ENCODE data around the gene IRF2. TPM values are rescaled to one million over a fixed set of nuclear protein-coding genes. Genes with fewer than 3 reads are reported as not detected.
A peak's percentile ranks its signal among the peaks of the same experiment; 100 is the strongest.

IRF2 gene
- polyA plus RNA-seq, 4 donors, result 24.7 to 36.0 (median 33.4) TPM

DNA sequence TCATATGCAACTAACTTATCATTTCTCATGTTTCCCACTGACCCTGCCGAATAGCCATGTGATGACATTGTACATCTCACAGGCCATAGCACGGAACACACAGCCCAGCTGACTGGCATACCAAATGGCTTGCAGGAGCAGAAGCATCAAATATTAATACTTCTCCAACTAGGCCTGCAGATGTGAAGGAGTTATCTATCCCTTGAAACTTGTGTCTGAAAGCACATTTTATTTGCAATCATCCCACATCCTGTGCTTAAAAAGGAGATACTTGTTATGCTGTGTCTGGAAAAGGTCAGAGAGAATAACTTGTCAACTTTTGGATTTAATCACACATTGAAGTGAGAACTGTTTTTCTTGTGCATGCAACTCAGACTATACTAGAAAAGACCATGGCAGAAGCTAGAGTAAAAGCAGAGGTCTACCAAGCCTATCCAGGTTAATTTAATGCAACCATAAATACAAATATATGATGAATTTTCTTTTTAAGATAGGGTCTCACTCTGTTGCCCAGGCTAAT, 100.4 kb downstream of the IRF2 start:
- no peak for DNase-seq (ENCODE audit: low read depth in 4 of 4, low spot score in 3 of 4)

DNA sequence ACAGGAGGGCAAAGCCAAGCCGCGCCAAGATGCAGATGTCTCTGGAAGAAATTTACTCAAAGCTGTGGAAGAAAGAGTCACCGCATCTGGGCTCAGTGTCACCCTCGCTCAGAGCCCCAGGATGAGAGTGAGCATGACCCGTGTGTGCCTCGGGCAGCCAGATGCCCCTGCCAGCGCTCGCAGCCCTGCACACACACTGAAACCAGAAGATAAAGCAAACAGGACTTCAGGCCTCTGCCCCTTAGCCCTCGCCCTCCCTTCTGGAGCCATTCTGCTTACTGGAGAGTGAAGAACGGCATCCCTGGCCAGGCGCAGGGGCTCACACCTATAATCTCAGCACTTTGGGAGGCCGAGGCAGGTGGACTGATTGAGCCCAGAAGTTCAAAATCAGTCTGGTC, 103.0 kb downstream of the IRF2 start:
- DNase-seq (ENCODE audit: low read depth in 4 of 4, low spot score in 3 of 4), result no peak

DNA sequence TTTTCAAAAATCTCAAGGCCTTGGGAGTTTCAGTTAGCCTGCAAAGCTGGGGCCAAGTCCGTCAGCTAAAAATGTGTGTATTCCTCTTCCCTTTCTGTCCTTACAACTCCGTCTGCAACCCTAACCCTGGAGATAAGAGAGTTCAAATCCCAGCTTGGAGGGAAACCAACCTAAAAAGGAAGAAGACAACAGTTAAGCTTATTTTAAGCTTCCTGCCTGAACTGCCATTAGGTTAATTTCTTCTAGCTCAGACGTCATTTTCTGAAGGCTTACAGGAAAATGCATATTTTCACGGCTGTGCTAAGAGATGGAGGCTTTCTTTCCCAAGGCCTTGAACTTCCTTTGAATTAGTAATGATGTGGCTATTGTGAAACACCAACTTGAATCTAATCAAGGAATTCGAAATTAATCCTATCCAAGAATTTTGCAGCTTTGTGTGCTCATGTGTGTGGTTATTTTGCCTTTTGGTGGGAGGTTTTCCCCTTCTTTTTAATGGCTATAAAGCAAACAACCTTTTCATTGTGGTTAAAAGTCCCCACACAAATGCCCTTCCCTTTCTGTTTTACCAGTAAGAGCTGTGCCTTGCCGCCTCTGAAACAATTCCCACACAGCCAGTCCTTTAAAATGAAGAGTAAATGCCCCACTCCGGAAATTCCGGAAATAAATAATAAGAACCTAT, 103.5 kb downstream of the IRF2 start:
- no peak for DNase-seq (ENCODE audit: low read depth in 4 of 4, low spot score in 3 of 4)

DNA sequence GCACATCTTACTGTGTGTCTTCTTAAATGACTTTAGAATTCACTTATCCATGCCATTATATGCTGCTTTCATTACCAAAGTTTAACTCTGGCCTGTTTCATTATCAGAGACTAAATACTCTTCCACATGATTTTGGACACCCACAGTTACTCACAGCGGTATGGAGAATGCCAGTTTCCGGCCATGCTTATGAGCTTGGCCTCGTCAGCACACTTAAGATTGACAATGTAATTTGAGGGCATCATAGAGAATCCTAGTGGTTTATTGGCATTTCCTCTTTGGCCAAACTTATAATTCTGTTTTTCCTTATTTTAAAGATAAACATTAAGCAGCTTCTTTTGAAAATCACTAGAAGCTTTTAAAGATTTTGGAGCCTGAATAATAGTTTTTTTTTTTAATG, 104.5 kb downstream of the IRF2 start:
- no peak for DNase-seq (ENCODE audit: low read depth in 4 of 4, low spot score in 3 of 4)

DNA sequence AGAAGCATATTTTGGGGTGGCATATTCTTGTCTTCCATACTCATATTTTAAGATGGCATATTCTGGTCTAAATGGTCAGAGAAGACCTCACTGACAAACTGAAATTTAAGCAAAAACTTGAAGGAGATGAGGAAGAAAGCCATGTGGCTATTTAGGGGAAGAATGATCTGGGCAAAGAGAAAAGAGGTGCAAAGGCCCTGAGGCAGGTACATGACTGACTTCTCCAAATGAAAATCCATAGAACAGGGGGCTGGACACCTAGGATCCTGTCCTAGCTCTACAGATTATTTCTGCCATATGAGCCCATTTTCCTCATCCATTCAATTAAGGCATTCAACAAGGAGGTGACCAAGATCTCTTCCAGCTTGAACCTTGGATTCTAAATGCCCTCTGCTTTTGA, 105.6 kb downstream of the IRF2 start:
- no peak for DNase-seq (ENCODE audit: low read depth in 4 of 4, low spot score in 3 of 4)

DNA sequence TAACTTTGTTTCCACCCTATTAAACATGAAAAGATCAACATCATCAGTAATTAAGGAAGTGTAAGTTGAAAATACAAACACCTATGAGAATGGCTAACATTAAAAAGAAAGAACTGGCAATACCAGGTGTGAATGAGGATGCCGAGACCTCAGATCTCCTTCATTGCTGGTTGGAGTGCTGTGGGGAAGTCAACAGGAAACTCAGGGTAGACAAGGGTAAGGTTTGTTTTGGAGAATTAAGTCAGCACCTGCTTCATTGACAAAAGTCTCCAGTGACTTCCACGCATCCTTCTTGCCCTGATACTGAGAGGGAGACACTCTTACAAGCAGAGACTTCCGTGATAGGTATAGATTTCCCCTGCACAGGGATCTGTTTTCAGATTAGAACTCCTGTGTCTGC, 106.1 kb downstream of the IRF2 start:
- no peak for DNase-seq (ENCODE audit: low read depth in 4 of 4, low spot score in 3 of 4)

DNA sequence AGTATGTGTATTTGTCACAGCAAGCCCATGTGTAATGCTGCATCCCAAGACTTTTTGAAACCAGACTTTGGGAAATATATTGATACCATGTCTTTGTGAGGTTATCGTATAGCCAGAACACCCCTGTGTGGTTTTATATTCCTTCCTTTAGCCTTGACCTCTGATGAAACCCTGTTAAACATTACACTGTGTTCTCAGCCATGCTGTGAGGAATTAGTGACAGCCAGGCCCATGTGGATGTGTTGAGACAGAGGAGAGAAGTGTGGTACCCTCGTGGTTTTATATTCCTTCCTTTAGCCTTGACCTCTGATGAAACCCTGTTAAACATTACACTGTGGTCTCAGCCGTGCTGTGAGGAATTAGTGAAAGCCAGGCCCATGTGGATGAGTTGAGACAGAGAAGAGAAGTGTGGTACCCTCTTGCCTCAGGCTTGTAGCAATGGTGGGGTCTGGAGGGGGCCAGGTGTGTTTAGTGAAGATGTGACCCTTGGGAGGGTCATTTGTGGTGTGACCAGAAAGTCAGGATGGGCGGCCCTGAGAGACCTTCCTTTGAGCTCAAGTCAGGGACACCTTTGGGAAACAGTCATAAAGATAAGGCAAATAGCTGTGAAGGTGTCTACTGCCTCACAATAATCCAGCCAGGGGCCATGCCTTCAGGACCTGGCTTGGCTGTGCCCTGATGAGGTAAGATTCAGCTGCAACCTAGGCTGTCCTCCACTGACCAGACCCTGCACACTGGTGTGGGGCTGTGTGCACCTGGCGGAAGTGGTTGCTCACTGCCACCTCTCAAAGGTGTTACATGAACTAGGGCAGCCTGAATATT, 110.0 kb downstream of the IRF2 start:
- DNase-seq (ENCODE audit: low read depth in 4 of 4, low spot score in 3 of 4), result no peak

DNA sequence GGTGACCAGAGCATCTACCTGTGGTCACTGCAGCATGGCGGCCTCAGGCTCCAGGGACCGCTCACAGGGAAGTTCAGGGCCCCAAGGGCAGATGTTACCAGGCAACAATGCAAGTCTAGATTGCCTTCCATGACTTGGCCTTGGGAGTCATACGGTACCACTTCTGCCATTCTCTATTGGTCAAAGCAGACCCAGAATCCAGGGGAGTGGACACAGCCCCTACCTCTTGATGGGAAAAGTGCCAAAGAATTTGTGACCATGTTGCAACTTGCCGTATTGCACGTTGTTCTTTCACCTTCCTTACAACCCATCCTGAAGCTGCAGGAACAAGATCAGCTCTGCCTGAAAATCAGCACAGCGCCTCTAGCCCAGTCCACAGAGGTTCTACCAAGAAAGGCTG, 111.1 kb downstream of the IRF2 start:
- no peak for DNase-seq (ENCODE audit: low read depth in 4 of 4, low spot score in 3 of 4)

DNA sequence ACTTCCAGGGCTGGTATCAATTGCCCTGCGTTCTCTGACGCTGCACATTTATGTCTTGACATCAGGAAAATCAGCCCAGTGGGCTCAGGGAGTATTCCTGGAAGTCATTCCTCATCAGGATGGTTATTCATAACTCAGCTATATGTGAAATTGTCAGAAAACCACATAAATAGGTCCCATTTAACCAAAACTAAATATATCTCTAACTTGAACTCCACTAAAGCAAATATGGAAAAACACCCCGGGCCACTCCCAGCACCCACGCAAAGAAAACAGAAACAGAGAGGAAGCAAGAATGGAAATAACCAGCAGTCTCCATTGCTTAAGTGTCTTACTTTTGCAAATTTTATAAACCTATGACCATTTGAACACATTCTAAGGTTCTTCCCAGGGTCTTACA, 112.0 kb downstream of the IRF2 start:
- DNase-seq (ENCODE audit: low read depth in 4 of 4, low spot score in 3 of 4), result no peak

DNA sequence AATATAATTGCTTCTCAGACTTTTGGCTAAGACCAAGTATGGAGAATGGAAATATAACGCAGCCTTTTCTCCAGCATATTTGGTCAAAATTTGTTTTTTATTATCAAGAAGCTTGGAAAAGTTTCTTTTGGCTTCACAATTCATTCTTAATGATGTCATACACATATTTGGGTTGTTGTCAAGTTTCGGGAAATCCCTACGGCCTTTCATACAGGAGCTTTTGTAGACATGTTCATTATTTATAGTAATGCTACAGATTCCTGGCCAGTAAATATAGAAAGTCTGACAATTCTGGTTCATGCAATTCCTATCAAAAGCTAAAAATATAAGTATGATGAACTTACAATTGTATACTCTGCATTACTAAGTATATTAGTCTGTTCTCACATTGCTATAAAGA, 112.9 kb downstream of the IRF2 start:
- no peak for DNase-seq (ENCODE audit: low read depth in 4 of 4, low spot score in 3 of 4)

DNA sequence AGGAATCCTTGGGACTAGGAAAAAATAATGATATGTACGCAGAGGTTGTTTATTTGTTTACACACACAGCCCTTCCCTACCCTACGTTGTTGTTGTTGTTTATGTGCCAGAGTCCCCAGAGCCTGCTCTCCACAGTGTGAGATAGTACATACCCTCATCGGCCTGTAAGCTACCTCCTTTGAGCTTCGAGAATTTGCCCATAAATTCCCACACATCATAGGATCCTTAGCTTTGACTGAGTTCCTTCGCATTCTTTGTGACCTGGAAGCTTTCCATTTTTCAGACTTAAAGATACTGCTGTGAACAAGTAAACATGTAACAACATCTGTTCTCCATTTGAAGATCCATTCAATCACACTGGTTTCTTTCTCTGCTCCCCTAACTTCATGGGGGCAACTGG, 114.5 kb downstream of the IRF2 start:
- no peak for DNase-seq (ENCODE audit: low read depth in 4 of 4, low spot score in 3 of 4)

DNA sequence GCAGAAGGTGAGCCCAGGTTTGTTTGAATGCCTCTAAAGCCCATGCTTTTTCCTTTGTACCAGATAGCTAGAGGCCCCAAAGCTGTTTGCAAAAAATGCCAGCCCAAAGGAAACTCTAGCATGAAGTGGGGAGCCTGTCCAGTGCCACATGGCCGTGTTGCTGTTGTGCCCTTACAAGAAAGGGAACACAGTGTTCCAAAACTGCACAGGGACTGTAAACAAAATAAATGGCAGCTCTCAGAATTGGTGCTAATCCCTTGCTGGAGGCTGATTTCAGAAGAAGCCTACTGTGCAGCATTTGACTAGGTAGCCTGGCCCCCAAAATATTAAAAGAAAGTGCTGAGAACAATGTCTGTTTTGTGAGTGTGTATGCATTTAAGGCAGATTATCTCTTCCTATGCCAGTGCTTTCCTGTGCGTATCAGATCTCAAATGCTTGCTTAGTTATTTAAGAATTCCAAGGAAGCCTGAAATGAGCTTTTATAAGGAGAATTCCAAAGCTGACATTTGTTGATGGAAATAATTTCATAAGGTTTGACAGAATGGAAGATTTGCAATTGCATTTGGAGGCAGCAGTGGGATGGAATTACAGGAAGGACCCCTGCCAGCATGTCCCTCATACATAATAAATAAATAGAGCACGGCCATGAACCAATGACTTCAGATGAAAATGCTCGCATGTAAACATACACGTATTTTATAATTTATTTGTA, 115.7 kb downstream of the IRF2 start:
- DNase-seq (ENCODE audit: low read depth in 4 of 4, low spot score in 3 of 4), result no peak

DNA sequence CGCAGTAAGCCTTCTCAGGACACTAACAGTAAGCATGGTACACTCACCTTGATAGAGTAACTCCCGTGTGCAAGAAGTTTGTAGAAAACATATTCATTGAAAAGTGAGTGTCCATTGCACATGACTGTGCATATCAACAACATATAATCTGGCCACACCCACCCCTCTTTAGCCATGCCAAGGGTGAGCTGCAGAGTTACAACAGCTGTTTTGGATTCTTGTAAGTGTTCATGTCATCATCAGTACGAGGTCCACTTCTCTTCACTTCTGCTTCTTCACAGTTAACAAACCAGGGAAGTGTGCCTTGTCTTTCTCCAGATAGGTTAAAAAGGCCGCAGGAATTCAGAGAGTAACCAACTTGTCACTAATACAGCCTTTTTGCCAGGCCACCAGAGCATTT, 116.6 kb downstream of the IRF2 start:
- no peak for DNase-seq (ENCODE audit: low read depth in 4 of 4, low spot score in 3 of 4)

DNA sequence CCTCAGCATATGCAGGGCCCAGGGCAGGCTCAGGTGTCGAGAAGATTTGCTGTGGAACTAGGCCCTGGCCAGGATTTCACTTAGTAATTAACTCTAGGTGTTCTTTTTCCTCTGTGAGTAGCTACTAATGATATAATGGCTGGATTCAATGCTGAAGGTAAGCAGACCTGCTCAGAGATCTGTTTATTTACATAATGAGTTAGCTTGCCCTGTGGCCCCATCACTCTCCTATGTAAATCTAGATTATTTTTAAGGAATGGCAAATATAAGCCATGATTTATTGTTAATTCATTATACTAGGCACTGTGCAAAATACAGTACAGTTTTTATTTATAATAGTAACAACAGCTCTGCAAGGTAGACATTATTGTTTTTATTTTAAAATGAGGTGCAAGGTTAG, 117.2 kb downstream of the IRF2 start:
- no peak for DNase-seq (ENCODE audit: low read depth in 4 of 4, low spot score in 3 of 4)

DNA sequence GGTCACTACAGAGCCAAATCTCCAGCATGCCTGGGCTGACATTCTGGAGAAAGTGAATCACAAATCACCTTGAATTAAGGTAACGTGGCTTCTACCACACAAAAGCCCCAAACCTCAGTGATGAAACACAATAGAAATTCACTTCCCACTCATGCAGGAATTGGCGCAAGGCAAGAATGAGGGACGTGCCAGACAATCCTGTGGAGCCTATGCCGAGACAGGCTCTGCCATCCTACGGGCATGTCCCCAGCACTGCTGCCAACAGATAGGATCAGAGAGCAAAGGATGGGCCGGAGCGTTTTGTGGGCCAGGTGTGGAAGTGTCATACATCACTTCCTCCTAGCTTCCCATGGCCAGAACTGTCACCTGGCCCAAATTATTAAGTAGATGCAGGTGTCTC, 118.0 kb downstream of the IRF2 start:
- DNase-seq (ENCODE audit: low read depth in 4 of 4, low spot score in 3 of 4), result no peak

DNA sequence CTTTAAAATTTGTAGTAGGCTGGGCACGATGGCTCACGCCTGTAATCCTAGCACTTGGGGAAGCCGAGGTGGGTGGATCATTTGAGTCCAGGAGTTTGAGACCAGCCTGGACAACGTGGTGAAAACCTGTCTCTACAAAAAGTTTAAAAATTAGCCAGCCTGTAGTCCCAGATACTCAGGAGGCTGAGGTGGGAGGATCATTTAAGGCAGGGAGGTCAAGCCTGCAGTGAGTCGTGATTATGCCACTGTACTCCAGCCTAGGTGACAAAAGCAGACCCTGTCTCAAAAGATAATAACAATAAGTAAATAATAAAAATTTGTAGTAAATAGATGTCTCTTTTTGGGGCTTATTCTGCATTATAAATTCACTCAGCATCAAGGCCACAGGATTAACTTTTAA, 118.5 kb downstream of the IRF2 start:
- DNase-seq (ENCODE audit: low read depth in 4 of 4, low spot score in 3 of 4), result no peak

DNA sequence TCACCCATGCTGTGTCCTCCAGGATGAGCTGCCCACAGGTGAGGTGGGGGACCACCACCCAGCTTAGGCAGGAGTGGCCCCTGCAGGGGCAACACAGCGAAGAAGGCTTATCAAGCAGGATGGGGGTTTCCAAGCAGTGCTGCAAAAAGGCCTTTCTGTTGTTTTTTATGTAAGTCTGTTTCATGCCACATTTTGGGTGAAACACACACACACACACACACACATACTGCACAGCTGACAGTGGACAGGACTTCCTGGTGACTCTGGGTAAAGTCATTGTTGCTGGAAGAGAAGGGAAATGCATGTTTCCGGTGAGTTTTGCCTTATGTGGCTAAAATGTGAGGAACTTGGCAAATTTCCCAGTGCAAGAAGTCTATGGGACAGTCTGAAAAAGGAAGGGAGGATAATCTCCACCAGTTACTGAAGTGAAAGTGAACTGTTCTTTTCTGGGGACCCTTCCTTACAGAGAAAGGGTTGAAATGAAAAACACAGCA, 119.2 kb downstream of the IRF2 start:
- DNase-seq (ENCODE audit: low read depth in 4 of 4, low spot score in 3 of 4), result peak; percentile 51 to 76 (median 65)

DNA sequence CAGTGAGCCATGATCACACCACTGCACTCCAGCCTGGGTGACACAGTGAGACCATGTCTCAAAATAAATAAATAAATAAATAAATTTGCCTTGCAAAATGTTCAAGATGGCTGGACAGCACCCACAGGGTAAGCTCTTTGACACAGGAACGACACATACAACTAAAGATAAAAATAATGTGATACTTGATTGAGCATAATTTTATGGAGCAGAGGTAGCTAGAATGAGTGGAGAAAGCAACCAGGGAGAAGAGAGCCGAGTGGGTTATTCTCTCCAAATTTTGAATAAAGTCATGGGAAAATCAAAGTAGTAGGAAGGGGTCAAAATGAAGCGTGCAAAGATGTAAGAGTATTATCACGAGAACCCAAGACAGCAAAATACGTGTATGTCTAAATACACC, 121.5 kb downstream of the IRF2 start:
- no peak for DNase-seq (ENCODE audit: low read depth in 4 of 4, low spot score in 3 of 4)

DNA sequence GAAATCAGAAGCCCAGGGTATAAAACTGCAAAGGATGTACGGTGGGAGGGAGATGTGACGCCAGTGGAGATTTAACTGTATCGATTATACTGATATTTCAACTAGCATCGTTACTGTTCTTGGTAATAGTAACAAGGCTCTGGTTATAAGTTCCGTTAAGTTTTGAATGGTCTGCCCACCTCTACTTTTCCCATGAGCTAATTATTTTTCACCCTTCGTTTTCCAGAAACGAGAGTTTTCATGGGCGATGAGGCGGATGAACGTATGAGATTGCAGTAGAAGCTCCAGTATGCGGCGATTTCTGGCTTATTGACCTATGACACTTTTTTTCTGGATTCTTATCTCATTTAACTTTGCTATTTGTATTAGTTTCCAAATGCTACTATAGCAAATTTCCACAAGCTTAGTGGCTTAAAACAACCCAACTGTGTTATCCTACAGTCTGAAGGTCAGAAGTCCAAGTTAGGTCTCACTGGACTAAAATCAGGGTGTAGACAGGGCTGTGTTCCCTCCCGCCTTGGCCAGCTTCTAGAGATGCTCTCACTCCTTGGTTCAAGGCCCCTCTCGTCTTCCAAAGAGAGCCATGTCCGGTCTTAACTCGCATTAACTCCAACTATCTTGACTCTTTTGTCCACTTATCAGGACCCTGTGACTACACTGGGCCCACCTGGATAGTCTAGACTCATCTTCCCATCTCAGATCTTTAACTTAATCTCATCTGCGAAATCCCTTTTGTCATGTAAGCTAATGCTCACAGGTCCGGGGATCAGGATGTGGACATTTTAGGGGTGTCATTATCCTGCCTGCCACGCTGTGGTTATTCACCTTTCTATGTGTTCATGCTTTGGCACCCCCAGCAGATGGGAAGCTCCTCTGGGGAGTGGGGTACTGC, 122.5 kb downstream of the IRF2 start:
- no peak for DNase-seq (ENCODE audit: low read depth in 4 of 4, low spot score in 3 of 4)

DNA sequence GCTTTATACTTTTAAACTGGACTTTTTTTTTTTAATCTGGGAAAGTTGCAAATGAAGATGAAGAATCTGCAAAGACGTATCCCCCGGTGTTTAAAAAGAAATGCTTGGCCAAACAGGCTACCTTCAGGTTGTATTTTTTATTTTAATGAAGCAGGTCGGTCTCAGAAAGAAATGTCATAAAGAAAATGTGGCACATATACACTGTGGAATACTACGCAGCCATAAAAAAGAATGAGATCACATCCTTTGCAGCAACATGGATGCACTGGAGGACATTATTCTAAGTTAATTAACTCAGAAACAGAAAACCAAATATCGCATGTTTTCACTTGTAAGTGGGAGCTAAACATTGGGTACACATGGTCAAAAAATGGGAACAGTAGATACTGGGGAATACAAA, 123.4 kb downstream of the IRF2 start:
- no peak for DNase-seq (ENCODE audit: low read depth in 4 of 4, low spot score in 3 of 4)
